ENCODE results near the gene MCM3. TPM values are rescaled to one million over a fixed set of nuclear protein-coding genes. Genes with fewer than 3 reads are reported as not detected.

Gene MCM3
- total RNA-seq, 2 donors from 2014 or later = 141 to 247 TPM

DNA sequence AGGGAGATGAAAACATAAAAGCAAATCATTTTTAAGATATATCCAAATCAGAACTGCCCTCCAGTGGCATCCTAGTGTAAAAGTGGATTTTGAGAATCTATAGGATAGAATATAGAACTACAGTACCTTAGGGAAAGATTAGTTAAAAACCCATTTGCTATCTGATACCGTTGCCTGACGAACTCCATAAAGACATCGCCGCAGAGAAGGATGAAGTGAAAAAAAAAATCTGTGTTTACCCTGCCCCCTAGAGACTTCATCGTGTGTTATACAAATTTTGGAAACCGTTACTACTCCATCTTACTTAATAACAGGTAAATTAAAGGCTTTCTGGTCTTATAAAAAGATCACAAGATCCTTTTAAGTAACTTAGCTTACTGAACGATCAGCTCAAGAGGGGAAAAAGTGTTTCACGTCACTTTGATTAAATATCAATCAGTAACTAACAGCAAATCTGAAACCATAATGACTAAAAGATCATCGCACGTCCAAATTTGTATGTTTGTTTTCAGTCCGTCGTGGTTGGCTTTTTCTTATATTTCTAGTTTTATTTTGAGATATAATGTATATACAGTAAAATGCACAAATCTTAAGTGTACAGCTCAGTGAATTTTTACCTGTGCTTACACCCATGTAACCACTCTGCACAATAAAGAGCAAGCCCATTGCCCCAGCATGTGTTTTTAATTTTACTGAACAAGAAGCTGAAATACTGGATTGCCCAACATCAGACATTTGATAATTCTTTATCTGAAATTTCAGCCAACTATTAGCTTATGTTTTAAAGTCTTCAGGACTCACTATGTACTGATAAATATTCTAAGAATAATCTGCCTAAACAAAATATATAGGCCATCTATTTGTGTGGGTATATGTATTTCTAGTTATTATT, 881 bp upstream of the MCM3 start:
- H3K9me3 Mint-ChIP-seq = no peaks in the 10 kb centered on the region
- no peaks in the 10 kb centered on the region for H3K36me3 Mint-ChIP-seq (ENCODE audit: low read depth)
- ATAC-seq (replicated peaks) = peak; percentile 11
- no peak overlapping the region for H3K27ac Mint-ChIP-seq
- peaks cover 28% of the 10 kb centered on the region for H3K4me1 Mint-ChIP-seq
- no peak overlapping the region for H3K4me3 Mint-ChIP-seq
- no peaks in the 10 kb centered on the region for H3K27me3 Mint-ChIP-seq

DNA sequence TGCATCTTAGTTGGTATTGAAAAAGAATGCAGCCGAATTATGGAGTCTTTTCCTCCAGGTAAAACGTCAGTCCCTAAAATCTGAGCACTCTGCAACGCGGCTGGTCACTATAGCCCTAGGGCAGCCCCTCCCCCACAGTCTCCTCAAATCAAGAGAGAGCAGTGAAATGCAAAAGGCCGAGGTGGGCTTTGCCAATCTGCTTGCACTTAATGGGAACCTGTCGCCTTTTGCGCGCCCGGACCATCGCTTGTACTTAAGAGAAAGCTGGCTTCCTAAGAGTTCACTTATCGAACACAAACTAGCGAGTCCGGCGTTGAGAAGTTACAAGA, 447 bp downstream of the MCM3 start:
- no peak for ATAC-seq (replicated peaks)
- Mint-ChIP-seq H3K27me3 (no peaks in the 10 kb centered on the region), H3K27ac (no peak overlapping the region), H3K4me1 (peaks cover 28% of the 10 kb centered on the region), H3K4me3 (no peak overlapping the region), H3K9me3 (no peaks in the 10 kb centered on the region), H3K36me3 (ENCODE audit: low read depth) (no peaks in the 10 kb centered on the region)

DNA sequence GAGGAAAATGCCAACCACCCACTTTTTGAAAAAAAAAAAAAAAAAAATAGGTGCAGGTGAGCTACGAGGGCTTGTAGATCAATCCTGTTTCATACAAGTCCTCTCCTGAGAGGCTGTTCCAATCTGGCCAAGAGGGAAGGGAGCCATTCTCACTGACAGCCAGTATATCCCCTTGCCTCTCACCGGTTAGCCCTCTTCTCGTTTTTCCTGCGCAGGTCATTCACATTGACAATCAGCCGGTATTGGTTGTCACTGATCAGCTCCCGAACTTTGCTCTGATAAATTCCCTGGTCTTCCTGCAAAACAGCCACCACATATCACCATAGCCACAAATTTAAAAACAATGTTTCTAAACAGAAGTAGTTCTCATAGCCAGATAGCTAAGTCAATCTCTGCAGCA, 1.4 kb downstream of the MCM3 start:
- H3K9me3 Mint-ChIP-seq = no peaks in the 10 kb centered on the region
- H3K27me3 Mint-ChIP-seq = no peaks in the 10 kb centered on the region
- no peak overlapping the region for H3K27ac Mint-ChIP-seq
- no peak overlapping the region for H3K4me3 Mint-ChIP-seq
- H3K4me1 Mint-ChIP-seq = peaks cover 28% of the 10 kb centered on the region
- no peaks in the 10 kb centered on the region for H3K36me3 Mint-ChIP-seq (ENCODE audit: low read depth)
- ATAC-seq (replicated peaks) = no peak

DNA sequence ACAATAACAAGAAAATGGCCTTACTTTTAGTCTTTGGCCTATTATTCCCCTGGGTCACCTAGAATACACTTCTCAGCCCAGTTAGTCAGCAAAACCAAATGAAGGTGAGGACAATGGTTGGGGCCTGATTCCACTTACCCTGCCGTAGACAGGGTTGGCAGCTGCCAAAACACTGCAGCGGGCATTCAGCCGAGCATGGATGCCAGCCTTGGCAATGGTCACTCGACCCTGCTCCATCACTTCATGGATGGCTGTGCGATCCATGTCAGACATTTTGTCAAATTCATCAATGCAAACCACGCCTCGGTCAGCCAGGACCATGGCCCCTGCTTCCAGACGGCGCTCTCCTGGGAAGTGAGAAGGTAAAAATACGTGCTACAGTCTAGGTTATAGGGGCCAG, 8.4 kb downstream of the MCM3 start:
- Mint-ChIP-seq H3K4me1 (no peaks in the 10 kb centered on the region), H3K27ac (no peak overlapping the region), H3K36me3 (ENCODE audit: low read depth) (no peaks in the 10 kb centered on the region), H3K4me3 (no peak overlapping the region), H3K27me3 (no peaks in the 10 kb centered on the region), H3K9me3 (no peaks in the 10 kb centered on the region)
- no peak for ATAC-seq (replicated peaks)

DNA sequence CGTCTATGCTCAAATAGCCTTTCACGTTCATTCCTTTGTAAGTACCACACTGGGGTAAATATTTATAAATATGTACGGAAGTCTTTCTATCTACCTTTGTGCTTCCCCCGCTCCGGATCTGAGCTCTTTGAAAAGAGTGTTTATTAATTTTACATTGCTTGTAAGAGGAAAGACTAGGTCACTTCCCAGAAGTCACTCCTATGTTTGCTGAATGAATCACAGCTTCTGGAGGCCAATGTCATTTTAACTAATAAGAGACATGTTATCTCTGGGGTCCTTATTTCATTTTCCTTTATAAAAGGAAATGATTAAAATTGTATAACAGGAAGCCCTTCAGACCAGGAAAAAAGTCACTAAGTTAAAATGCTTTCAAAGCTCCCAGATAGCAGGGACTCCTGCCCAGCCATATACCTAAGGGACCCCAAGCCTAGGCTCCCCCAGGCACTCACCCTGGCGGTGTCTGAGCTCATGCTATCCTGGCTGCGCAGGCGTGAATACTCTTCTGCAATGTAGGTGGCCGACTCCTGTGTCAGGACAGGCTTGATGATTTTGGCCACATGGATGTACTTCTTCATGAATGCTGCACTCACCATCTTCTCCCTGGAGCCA, 12.6 kb downstream of the MCM3 start:
- Mint-ChIP-seq H3K9me3 (no peaks in the 10 kb centered on the region), H3K27ac (no peak overlapping the region), H3K4me1 (no peaks in the 10 kb centered on the region), H3K27me3 (no peaks in the 10 kb centered on the region), H3K4me3 (no peak overlapping the region), H3K36me3 (ENCODE audit: low read depth) (no peaks in the 10 kb centered on the region)
- no peak for ATAC-seq (replicated peaks)

DNA sequence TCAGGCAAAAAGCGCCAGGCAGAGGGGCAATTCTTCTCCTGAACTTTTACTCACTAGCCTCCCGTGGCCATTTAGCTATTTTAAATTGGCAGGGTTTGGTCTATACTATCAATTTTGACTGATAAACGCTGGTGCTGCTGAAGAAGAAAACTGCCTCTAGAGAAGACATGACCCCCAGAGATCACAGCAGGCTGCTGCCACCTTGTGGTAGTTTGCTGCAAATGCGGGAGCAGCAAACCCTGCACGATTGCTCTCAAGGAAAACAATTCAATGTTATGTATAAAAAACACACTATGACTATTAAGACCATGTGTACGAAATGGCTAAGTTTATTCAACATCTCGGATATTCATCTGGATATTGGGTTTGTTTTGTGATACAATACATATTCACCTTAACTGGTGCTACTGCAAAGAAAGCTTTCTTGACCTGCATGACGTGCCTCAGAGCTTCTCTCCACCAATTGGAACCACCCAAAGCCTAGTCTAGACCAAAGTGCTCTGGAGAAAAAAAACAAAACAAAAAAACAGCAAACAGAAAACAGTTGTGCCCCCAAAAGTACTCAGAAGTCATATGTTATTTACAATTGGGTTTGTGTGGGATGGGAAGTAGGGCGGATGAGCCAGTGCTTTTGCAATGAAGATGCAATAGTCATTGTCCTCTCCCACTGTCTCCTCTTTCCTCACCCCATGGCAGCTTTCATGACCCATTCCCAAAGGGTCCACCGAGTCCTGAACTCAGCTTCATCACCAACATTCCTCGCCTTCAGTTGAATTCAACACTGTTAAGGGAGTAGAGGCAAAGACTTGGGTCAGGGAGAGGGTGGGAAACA, 20.6 kb downstream of the MCM3 start:
- Mint-ChIP-seq H3K9me3 (no peaks in the 10 kb centered on the region), H3K27ac (no peak overlapping the region), H3K4me3 (no peak overlapping the region), H3K36me3 (ENCODE audit: low read depth) (no peaks in the 10 kb centered on the region), H3K27me3 (no peaks in the 10 kb centered on the region), H3K4me1 (no peaks in the 10 kb centered on the region)
- peak; percentile 83 for ATAC-seq (replicated peaks)

- Mint-ChIP-seq H3K27ac (no peak overlapping the region), H3K4me1 (no peaks in the 10 kb centered on the region), H3K27me3 (no peaks in the 10 kb centered on the region), H3K9me3 (no peaks in the 10 kb centered on the region), H3K4me3 (no peak overlapping the region), H3K36me3 (ENCODE audit: low read depth) (no peaks in the 10 kb centered on the region)
- ATAC-seq (replicated peaks) = no peak
These were observed 21.8 kb downstream of the MCM3 start for GRCh38 chr6:52262620-52263344.

DNA sequence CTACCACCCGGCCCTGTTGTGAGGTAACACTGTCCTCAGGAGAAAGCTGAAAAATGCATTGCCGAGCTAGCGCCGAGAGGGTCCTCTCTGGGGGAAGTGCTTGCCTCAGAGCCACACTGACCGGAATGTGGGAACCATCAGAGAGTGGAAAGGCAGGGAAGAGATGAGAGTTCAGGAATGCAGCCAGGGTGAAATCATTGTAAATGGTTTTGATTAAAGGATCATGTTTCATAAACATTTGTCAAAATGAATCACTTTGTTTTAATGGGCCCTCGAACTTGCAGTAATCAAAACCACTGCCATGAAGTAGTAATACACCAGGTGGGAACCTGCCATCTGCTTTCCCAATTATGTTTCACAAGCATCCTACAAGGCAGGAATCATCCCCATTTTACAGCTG, 23.3 kb downstream of the MCM3 start:
- no peak for ATAC-seq (replicated peaks)
- H3K36me3 Mint-ChIP-seq (ENCODE audit: low read depth) = no peaks in the 10 kb centered on the region
- H3K4me1 Mint-ChIP-seq = no peaks in the 10 kb centered on the region
- H3K9me3 Mint-ChIP-seq = no peaks in the 10 kb centered on the region
- no peaks in the 10 kb centered on the region for H3K27me3 Mint-ChIP-seq
- no peak overlapping the region for H3K4me3 Mint-ChIP-seq
- H3K27ac Mint-ChIP-seq = no peak overlapping the region

DNA sequence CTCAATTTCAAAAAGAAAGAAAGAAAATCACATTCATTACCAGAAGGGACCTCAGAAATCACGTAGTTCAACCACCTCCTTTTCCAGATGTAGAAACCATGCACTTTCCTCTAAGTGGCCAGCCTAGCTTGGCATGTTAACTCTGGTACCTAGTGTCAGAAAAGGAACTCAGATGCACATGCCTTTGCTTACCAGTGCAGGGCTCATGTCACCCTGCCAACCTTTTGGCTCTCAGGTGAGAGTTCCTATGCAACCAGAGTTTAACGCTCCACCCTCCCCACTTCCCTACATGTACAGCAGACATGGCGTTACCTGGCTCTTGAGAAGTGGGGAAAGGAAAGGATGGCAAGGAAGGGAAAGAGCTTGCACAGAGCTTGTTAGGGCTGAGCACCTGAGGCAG, 23.9 kb downstream of the MCM3 start:
- no peak overlapping the region for H3K4me3 Mint-ChIP-seq
- H3K4me1 Mint-ChIP-seq = no peaks in the 10 kb centered on the region
- ATAC-seq (replicated peaks) = no peak
- H3K27ac Mint-ChIP-seq = no peak overlapping the region
- no peaks in the 10 kb centered on the region for H3K36me3 Mint-ChIP-seq (ENCODE audit: low read depth)
- no peaks in the 10 kb centered on the region for H3K27me3 Mint-ChIP-seq
- no peaks in the 10 kb centered on the region for H3K9me3 Mint-ChIP-seq

DNA sequence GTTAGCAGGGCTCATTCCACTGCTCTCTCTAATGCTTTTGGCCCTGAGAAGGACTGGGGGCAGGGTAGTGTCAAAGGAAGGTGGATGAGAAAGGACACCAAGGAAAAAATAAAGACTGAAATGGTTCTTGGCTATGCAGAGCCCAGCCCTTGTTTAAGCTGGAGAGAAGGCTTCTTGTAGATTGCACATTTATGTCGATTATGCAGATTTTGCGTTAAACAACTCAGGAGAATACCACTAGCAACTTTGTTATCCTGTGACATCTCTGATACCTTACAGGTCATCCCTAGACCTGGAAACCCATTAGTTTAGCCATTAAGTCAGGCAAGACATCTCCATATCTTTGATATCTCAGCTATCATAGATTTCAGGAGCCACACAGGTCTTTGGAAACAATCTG, 29.1 kb downstream of the MCM3 start:
- Mint-ChIP-seq H3K36me3 (ENCODE audit: low read depth) (no peaks in the 10 kb centered on the region), H3K9me3 (no peaks in the 10 kb centered on the region), H3K4me3 (peak overlapping the region; percentile 58), H3K27ac (no peak overlapping the region), H3K27me3 (peaks cover 16% of the 10 kb centered on the region), H3K4me1 (peaks cover 27% of the 10 kb centered on the region)
- ATAC-seq (replicated peaks) = no peak

GRCh38 chr6:52254731-52255378, 29.7 kb downstream of the MCM3 start:
- peak; percentile 73 for ATAC-seq (replicated peaks)
- Mint-ChIP-seq H3K36me3 (ENCODE audit: low read depth) (no peaks in the 10 kb centered on the region), H3K9me3 (no peaks in the 10 kb centered on the region), H3K27ac (no peak overlapping the region), H3K4me1 (peaks cover 31% of the 10 kb centered on the region), H3K4me3 (peak overlapping the region; percentile 58), H3K27me3 (peaks cover 20% of the 10 kb centered on the region)

- peak overlapping the region; percentile 58 for H3K4me3 Mint-ChIP-seq
- H3K27ac Mint-ChIP-seq = peak overlapping the region; percentile 40
- H3K9me3 Mint-ChIP-seq = no peaks in the 10 kb centered on the region
- H3K4me1 Mint-ChIP-seq = peaks cover 33% of the 10 kb centered on the region
- peaks cover 28% of the 10 kb centered on the region for H3K27me3 Mint-ChIP-seq
- no peaks in the 10 kb centered on the region for H3K36me3 Mint-ChIP-seq (ENCODE audit: low read depth)
- ATAC-seq (replicated peaks) = peak; percentile 70
These were observed 31.0 kb downstream of the MCM3 start for GRCh38 chr6:52253494-52253893.

DNA sequence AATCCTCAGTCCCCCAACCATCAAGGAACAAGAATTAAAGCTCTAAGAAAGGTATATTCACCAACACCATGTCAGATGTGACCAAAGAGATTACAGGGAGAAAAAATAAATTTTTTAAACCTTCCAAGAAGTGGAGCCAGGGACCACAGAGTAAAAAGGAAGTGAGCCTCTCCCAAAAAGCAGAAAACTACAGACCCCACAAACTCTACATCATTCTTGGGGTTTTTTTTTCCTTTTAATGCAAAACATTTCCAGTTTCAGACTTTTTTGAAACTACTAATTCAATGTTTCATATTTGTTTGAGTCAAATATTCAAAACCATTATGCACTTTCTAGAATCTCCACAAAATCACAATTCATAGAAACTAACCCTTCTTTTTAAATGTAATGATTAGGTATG, 33.4 kb downstream of the MCM3 start:
- no peaks in the 10 kb centered on the region for H3K36me3 Mint-ChIP-seq (ENCODE audit: low read depth)
- peaks cover 35% of the 10 kb centered on the region for H3K4me1 Mint-ChIP-seq
- no peaks in the 10 kb centered on the region for H3K9me3 Mint-ChIP-seq
- peak; percentile 42 for ATAC-seq (replicated peaks)
- peaks cover 31% of the 10 kb centered on the region for H3K27me3 Mint-ChIP-seq
- peak overlapping the region; percentile 37 for H3K4me3 Mint-ChIP-seq
- H3K27ac Mint-ChIP-seq = peak overlapping the region; percentile 71

GRCh38 chr6:52249078-52249477, 35.5 kb downstream of the MCM3 start:
- H3K36me3 Mint-ChIP-seq (ENCODE audit: low read depth) = no peaks in the 10 kb centered on the region
- H3K4me1 Mint-ChIP-seq = peaks cover 29% of the 10 kb centered on the region
- H3K27ac Mint-ChIP-seq = no peak overlapping the region
- no peak overlapping the region for H3K4me3 Mint-ChIP-seq
- no peak for ATAC-seq (replicated peaks)
- H3K9me3 Mint-ChIP-seq = no peaks in the 10 kb centered on the region
- H3K27me3 Mint-ChIP-seq = peaks cover 23% of the 10 kb centered on the region
